ENCODE results near the gene PCDHGB4.

DNA sequence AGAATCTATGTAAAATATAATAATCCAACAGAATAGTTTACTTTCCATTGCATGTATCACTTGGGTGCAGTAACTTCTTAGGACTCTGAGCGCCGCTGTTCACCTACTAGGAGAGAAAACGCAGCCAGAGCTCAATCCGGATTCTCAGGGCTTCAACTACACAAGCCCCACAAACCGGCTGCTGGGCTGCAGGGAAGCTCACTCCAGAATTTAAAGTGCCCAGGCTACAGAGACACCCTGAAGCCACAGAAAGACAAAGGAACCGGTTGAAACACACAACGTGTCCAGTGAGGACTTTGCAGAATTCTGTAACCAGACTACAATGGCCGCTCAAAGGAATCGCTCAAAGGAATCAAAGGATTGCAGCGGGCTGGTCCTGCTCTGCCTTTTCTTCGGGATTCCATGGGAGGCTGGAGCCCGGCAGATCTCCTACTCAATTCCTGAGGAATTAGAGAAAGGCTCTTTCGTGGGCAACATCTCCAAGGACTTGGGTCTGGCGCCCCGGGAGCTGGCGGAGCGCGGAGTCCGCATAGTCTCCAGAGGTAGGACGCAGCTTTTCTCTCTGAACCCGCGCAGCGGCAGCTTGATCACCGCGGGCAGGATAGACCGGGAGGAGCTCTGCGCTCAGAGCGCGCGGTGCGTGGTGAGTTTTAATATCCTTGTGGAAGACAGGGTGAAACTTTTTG is 25.5 kb downstream of the PCDHGB4 start, which contains the start of gene PCDHGA10:
- TF ChIP-seq, protein P1, sequence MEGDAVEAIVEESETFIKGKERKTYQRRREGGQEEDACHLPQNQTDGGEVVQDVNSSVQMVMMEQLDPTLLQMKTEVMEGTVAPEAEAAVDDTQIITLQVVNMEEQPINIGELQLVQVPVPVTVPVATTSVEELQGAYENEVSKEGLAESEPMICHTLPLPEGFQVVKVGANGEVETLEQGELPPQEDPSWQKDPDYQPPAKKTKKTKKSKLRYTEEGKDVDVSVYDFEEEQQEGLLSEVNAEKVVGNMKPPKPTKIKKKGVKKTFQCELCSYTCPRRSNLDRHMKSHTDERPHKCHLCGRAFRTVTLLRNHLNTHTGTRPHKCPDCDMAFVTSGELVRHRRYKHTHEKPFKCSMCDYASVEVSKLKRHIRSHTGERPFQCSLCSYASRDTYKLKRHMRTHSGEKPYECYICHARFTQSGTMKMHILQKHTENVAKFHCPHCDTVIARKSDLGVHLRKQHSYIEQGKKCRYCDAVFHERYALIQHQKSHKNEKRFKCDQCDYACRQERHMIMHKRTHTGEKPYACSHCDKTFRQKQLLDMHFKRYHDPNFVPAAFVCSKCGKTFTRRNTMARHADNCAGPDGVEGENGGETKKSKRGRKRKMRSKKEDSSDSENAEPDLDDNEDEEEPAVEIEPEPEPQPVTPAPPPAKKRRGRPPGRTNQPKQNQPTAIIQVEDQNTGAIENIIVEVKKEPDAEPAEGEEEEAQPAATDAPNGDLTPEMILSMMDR (IDR thresholded peaks at IDR 0.05): no peak
- no peak for TF ChIP-seq KDM1A (IDR thresholded peaks at IDR 0.05; ENCODE audit: low read depth)
- TF ChIP-seq, protein P2, sequence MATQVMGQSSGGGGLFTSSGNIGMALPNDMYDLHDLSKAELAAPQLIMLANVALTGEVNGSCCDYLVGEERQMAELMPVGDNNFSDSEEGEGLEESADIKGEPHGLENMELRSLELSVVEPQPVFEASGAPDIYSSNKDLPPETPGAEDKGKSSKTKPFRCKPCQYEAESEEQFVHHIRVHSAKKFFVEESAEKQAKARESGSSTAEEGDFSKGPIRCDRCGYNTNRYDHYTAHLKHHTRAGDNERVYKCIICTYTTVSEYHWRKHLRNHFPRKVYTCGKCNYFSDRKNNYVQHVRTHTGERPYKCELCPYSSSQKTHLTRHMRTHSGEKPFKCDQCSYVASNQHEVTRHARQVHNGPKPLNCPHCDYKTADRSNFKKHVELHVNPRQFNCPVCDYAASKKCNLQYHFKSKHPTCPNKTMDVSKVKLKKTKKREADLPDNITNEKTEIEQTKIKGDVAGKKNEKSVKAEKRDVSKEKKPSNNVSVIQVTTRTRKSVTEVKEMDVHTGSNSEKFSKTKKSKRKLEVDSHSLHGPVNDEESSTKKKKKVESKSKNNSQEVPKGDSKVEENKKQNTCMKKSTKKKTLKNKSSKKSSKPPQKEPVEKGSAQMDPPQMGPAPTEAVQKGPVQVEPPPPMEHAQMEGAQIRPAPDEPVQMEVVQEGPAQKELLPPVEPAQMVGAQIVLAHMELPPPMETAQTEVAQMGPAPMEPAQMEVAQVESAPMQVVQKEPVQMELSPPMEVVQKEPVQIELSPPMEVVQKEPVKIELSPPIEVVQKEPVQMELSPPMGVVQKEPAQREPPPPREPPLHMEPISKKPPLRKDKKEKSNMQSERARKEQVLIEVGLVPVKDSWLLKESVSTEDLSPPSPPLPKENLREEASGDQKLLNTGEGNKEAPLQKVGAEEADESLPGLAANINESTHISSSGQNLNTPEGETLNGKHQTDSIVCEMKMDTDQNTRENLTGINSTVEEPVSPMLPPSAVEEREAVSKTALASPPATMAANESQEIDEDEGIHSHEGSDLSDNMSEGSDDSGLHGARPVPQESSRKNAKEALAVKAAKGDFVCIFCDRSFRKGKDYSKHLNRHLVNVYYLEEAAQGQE (IDR thresholded peaks at IDR 0.05): no peak
